NCI-H524 treated with DMSO at 0.1 percent for 48 hours (cell line): Measurements from ENCODE around the gene EBF3.
"Not testable (repeated sequence)": the region's sequence is repeated elsewhere in the genome, so short reads cannot be mapped to it uniquely, and the experiment has no call there.

Experiments
- DNase-seq: peaks from one replicate; lab custom pipeline; 2025; lab: John Stamatoyannopoulos, UW

Gene EBF3

DNA sequence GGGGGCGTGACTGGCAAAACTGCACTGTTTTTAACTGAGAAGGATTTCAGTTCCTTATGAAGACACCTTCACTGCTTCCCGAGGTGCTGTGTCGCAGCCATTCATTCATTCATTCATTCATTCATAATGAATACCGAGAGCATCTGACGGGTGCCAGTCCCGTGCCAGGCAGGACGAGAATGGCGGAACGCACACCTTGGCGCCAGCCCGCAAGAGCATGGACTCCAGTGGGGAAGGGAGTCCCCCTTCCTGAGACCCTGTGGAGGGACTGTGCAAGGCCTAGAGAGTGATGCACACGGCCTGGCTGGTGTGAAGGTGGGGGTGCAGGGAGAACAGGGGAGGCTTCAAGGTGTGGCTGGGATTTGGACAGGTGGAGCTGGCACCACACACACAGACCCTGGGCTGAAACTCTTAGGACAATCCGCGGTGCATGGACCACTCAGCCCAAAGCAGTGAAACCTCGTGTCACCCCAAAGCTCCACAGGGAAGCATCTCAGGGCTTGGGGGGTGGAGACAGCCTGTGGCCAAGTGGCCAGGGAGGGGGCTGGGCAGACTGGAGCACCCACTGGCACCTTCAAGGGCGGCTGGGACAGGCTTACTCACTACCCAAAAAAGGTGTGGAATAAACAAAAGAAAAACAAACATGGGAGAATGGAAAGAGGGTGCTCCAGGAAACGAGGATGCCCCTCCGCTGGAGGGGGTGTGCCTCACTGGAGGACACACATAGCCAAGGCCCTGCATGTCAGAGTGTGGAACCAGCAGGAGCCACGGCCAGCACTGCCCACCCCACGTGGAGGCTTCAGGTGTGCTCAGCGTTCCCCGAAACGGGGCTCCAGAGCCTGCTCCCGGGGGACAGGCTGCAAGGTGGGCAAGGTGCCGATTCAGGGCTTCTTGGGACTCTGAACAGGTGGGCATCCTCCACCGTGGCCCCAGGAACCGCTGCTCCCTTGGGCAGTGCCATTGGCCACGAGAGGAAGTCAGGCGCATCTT, 37.7 kb downstream of the EBF3 start:
- DNase-seq, result no peak

GRCh38 chr10:129924375-129925085, 39.5 kb downstream of the EBF3 start:
- DNase-seq, result no peak

DNA sequence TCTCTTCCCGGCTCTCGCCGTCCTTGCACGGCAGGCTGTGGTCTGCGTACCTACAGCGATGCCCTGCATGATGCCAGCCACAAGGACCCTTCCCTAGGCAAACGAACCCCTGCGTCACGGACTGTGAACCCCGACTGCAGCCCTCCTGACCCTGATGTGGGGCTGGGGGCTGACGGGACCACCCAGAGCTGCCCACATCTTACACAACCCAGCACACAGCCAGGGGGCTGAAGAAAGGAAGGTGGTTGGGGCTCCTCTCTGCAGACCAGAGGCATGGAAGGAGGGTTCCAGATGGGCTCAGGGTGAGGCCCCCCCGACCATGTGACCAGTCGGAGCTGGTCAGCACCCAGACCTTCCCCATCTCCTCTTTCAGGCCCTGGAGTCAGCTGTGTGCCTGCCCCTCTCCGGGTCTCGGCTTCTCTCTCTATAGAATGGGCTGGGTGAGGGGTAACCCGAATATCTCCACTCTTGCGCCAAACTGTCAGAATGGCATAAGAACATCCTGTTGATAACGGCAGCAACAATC, 41.4 kb downstream of the EBF3 start:
- no peak for DNase-seq

- DNase-seq, result no peak
Measured at GRCh38 chr10:129921801-129922597, 42.1 kb downstream of the EBF3 start.

DNA sequence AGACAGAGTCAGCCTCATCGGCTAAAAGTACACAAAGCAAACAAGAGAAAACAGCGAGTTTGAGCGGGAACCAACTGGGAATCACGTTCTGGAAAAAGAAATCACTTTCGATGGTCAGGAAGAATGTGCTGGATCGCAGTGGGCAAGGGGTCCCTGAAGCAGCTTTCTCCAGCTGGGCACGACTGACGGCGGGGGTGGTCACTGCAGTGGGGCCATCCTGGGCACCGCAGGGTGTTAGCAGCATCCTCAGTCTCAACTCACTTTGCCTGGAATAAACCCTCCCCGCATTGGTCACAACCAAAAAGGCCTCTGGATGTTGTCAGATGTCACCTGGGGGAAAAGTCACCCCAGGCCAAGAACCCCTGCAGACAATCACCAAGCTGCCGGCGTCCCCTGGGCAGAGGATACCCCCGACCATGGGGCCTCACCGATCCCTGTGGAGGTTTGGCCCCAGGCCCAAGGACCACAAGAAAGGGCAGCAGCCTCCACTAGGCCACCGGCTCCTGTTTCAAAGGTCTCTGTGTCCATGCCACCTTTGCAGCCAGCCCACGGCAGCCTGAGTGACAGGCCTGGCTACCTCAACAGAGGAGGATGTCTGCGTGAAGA, 42.9 kb downstream of the EBF3 start:
- DNase-seq, result no peak

GRCh38 chr10:129920187-129920586, 43.9 kb downstream of the EBF3 start:
- DNase-seq, result not testable (repeated sequence)

DNA sequence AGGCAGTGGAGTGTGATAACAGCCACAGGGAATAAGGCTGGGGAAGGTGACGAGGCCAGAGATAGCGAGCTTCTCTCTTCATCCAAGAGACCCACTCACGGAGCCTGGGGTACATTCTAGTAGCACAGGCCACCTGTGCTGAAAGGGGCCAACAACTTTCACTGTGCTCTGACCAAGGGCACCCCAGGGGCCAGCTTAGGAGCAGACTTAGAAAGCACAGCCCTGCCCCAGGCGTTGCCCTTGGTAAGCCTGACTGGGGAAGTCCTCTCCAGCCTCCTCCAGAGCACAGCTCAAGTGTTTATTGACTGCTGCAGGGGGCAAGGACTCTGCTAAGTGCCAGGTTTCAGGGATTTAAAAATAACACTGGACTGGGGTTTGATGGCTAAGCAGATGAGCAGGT, 44.7 kb downstream of the EBF3 start:
- DNase-seq, result no peak

GRCh38 chr10:129918836-129919235, 45.2 kb downstream of the EBF3 start:
- no peak for DNase-seq

GRCh38 chr10:129918401-129918800, 45.7 kb downstream of the EBF3 start:
- no peak for DNase-seq

DNA sequence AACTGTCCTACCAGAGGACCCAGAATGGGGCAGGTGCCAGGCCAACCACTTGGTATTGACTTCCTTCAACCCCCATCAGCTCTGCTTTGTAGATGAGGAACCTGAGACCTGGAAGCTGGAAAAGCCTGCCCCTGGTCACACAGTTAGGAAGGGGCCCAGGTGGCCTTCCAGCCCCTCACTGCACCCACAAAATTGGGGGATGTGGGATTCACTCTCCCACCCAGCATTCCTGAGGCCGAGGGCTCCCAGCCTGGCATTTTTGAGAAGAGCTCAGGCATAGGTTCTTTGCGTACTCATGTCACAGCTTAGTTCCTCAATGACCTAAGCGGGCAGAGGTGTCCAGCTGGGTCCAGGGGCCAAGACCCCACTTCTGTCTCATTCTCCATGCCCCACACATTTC, 46.1 kb downstream of the EBF3 start:
- DNase-seq, result no peak

GRCh38 chr10:129916506-129916995, 47.5 kb downstream of the EBF3 start:
- DNase-seq, result no peak

GRCh38 chr10:129915526-129916378, 48.3 kb downstream of the EBF3 start:
- DNase-seq, result no peak

DNA sequence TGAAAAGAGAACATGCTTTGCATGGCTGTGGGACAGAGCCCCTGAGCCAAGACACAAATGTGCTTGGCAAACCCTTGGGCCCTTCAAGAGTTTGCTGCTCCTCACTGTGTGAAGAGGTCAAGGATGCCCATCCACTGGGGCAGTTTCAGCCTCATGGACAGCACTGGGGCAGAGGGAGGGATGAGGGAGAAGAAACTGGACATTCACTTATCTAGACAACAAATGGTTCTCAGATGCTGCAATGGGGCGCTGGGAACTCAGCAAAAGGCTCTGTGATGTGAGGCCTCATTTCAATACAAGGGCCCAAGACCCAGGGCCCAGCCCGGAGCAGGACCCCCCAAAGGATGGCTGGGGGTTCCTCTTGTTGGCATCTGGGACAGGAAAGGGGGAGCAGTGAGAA, 49.1 kb downstream of the EBF3 start:
- DNase-seq, result no peak

DNA sequence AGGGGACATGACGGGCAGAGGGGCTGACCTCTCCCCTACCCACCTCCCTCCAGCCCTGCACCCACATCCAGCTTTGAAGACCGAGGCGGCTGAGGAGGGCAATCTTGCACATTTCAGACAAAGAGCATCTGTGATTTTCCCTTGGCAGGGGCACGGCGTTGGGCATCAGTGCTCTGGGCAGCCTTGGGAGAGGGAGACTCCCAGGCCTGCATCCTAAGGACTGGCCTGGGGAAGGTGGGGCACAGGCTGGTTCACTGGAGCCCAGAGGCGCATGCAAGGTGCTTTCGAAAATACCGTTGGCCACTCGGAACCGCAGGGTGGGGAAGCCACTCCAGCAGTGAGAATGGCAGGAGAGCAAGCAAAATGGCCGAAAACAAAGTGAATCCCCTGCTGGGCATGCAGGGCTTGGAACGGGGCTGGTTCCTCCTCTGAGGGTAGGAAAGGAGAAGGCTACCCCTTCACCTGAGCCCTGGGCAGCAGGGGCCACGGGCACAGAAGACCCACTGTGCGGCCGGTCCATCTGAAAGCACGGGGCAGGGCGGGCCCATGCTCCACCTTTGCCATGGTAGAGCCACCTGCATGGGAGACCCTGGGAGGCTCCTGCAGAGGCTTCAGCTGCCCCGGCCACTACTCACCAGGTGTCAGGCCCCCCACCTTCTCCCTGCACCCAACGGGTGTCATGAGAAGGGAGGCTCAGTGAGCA, 49.8 kb downstream of the EBF3 start:
- DNase-seq, result no peak

DNA sequence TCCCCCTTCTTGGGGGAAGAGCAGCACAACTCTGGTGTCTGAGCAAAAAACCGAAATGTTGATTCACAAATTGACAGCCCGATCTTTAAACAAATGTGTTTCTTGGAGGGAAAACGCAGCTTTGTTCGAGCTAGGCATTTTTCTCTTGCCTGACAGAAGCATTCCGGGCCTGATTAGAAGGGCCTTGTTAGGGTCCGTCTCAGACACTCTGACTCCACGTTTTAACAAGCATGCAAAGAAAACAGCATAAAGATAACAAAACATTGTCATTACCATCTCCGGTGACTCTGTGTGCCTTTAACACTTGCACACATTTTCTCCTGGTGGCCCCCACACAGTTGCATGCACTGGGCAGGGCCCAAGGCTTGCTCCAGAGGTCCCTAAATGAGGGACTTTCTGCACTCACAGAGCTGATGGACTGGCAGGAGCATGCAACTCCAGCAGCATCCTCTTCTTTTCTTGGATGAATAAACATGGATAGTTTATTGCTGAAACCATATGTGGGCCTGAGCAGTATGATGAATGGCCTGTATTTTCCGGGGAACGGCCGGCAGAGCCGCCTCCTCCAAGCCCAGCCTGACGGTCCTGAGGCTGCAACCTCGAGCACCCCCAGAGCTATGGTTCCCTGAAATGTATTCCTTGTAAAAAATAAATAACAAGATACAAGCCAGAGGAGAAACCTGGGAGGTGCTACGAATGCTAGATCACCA, 50.9 kb downstream of the EBF3 start:
- no peak for DNase-seq

DNA sequence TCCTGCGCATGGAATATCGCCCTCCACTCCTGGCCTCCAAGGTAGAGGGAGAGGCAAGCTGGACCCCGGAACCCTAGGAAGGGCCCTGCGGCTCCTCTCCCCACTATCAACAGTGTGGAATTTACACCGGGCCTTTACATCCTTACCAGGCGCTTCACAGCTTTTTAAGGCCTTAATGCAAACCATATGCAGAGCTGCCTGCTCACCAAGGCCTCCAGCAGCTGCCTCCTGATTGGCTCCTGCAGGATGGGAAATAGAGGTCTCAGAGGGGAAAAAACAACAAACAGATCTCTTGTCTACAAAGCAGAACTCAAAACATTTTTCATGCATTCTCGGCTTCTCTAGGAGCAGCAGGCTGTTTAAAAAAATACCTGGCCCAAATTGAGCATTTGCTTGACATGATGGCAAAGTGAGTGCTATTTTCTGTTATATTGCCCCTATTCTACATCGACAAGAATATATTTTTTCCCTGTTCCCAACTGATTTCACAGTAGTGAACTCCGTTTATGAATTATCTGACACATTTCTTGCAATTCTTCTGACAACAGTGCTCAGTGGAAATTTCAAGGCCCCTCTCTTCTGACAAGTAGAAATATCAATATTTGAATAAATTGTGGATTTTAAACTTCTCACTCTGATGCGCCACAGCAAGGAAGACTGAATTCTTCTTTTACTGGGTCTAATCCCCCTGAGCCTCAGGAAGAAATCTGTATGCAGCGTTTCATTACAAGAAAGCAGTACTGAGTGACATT, 51.7 kb downstream of the EBF3 start:
- DNase-seq, result no peak

DNA sequence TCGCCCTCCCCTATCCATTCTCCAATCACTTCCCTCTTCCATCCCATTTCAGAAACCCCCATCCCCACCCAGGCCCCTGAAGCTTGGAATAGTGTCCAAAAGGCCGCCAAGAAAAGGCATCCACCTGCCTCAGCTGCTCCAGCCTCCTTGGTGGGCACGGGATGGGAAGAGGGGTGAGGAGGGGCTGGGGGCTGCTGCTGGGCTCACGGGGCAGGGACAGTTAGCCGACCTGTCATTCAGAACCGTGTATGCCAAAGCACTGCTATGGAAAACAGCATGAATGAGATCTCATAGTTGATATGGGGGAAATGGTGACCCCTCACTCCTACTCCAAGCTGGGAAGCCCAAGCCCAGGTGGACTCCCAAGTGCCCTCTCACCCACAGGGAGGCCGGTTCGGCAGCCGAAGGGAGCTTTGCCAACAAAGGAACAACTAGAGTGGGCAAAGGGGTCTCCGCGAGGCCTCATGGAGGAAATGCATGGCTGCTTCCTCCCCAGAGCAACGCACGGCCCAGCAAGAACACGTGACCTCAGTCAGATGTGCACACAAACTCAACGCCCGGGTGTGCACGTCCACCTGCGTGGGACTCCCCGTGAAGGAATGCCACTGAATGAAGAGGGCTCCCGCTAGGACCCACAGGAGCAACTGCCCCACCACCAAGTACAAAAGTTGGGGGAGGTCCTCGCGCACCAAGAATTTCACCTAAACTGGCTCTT, 52.5 kb downstream of the EBF3 start:
- no peak for DNase-seq

- DNase-seq, result no peak
Measured at GRCh38 chr10:129910861-129911260, 53.2 kb downstream of the EBF3 start.
